Measurements from ENCODE around the gene CEP55.

- TF ChIP-seq, protein P1, sequence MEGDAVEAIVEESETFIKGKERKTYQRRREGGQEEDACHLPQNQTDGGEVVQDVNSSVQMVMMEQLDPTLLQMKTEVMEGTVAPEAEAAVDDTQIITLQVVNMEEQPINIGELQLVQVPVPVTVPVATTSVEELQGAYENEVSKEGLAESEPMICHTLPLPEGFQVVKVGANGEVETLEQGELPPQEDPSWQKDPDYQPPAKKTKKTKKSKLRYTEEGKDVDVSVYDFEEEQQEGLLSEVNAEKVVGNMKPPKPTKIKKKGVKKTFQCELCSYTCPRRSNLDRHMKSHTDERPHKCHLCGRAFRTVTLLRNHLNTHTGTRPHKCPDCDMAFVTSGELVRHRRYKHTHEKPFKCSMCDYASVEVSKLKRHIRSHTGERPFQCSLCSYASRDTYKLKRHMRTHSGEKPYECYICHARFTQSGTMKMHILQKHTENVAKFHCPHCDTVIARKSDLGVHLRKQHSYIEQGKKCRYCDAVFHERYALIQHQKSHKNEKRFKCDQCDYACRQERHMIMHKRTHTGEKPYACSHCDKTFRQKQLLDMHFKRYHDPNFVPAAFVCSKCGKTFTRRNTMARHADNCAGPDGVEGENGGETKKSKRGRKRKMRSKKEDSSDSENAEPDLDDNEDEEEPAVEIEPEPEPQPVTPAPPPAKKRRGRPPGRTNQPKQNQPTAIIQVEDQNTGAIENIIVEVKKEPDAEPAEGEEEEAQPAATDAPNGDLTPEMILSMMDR (conservative IDR thresholded peaks at IDR 0.05) = no peak
- no peak for TF ChIP-seq ZFX (IDR thresholded peaks at IDR 0.05)
Observed at GRCh38 chr10:93516006-93516380, 19.6 kb downstream of the CEP55 start.
